T-helper 1 cell (primary cell): ENCODE measurements around the gene ACE.

Experiments used
- DNase-seq, 5 donors: peaks; one replicate each; pipeline ENCODE4 v3.0.0-alpha.2; 2012 to 2020

ACE gene

GRCh38 chr17:63492940-63493339, 16.1 kb downstream of the ACE start:
- DNase-seq = no peak

GRCh38 chr17:63493411-63493810, 16.6 kb downstream of the ACE start:
- DNase-seq = no peak

DNA sequence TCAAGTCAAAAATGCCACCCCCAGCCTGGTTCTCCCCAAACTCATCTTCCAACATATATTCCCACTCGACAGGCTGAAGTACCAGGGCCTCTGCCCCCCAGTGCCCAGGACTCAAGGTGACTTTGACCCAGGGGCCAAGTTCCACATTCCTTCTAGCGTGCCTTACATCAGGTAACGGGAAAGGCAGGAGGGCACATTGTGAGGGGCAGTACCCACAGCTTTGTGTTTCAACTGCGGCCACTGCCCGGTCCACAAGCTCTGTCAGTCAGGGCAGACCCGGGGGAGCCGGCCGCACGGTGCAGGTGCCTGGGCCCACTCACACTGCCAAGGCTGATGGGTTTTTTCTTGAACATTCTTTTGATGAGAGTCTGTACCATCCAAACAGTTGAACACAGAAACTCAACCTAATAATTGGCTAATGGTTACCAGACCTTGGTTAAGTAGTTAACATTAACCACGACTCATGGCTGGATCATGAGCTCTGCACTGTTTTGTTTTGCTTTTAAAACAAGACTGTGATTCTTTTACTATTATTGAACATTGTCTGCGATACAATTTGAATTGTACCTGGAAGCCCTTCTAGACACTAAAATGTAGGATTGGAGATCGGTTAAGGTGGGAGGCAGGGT, 17.6 kb downstream of the ACE start:
- DNase-seq = no peak

DNA sequence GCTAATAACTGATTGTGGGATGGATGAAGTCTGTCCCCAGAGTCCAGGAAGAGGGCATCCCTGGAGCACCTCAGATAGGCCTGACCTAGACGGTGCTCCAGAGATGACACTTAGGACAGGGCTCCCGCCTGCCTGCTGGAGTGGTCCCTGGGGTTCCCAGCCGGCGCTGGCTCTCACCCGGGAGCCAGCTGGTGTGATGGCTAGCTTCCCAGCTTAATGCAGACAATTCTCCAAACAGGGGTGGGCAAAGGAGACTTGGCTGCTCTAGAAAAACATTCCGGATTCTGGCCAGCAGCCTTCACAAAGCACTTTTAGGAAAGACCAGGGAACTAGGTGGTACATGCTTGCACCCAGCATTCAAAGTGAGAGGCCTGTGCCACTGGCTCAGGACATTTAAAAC, 18.6 kb downstream of the ACE start:
- no peak for DNase-seq

GRCh38 chr17:63496177-63496576, 19.3 kb downstream of the ACE start:
- DNase-seq = no peak

DNA sequence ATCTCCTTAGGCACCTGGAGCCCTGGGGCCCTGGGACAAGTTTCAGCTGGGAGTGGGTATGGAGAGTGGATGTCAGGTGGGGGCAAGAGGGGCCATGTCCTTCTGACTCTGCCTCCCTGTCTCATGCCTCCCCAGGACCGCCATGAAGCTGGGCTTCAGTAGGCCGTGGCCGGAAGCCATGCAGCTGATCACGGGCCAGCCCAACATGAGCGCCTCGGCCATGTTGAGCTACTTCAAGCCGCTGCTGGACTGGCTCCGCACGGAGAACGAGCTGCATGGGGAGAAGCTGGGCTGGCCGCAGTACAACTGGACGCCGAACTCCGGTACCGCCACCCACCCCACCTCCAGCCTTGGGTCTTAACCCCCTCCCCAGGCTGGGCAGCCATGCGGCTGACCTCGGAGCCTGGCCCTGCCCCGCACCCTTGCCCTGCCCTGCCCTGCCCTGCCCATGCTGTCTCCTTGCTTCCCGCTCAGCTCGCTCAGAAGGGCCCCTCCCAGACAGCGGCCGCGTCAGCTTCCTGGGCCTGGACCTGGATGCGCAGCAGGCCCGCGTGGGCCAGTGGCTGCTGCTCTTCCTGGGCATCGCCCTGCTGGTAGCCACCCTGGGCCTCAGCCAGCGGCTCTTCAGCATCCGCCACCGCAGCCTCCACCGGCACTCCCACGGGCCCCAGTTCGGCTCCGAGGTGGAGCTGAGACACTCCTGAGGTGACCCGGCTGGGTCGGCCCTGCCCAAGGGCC, 20.0 kb downstream of the ACE start:
- no peak for DNase-seq

- DNase-seq = no peak
Measured at GRCh38 chr17:63497708-63498483, 21.0 kb downstream of the ACE start.

DNA sequence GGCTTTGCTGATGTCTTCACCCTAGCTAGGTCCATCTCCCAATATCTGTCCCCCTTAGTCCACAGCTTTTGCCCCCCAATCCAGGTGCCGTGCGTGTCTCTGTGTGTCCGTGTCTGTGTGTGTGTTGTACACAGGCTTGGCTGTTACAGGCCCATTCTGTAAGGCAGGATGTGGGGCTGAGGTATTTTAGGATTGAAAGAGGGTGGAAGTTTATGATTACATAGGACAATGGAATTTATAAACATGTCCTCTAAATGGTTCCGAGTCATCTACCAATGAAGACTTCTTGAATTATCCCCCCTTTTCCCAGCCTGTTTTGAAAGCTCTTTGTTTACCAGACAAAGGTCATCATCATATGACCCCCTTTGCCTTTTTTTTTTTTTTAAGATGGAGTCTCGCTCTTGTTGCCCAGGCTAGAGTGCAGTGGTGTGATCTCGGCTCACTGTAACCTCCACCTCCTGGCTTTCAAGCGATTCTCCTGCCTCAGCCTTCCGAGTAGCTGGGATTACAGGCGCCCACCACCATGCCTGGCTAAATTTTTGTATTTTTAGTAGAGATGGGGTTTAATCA, 21.9 kb downstream of the ACE start:
- DNase-seq = no peak

DNA sequence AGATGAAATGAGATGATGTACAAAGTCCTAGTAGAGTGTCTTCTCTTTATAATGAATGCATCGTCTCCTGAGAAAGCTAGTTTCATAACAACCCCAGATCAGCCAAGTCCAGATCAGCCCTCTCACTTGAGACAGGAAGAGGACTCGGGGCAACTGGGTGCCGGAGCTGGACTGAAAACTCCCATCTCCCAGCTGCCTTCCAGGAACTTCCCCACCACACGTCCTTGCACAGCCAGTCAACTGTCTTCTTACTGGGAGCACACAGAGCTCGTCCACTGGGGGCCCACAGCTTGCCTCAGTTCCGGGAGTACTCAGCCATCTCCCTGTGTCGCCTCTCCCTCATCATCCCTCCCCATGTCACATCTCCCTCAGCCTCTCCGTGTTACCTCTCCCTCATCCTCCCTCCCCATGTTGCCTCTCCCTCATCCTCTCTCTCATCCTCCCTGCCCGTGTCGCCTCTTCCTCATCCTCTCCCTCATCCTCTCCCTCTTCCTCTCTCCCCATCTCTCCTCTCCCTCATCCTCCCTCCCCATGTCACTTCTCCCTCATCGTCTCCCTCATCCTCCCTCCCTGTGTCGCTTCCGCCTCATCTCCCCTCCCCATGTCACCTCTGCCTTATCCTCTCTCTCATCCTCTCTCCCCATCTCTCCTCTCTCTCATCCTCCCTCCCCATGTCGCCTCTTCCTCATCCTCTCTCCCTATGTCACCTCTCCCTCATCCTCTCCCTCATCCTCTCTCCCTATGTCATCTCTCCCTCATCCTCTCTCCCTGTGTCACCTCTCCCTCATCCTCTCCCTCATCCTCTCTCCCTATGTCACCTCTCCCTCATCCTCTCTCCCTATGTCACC, 23.9 kb downstream of the ACE start:
- no peak for DNase-seq

DNA sequence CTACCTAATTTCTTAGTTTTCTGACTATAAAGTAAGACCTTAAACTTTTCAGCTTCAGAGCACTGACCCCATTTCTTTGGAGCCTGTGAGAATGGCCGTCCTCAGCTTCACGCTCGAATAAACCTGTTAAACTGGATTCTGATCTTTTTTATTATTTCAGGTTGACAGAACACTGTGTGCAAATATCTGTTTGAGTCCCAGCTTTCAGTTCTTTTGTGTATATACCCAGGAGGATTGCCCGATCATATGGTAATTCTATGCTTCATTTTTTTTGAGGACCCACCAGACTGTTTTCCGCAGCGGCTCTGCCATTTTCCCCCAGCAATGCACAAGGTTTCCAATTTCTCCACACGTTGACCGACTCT, 26.5 kb downstream of the ACE start:
- no peak for DNase-seq

DNA sequence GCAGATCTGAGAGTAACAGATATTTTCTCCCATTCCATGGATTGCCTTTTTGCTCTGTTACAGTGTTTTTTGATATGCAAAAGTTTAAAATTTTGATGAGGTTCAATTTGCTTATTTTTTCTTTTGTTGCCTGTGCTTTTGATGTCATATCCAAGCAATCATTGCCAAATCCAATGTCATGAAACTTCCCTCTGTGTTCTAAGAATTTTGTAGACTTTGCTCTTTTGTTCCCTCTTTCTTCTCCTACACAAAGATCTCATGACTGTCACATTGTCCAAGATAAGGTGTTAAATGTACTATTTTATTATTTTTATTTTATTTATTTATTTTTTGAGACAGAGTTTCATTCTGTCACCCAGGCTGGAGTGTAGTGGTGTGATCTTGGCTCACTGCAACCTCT, 27.4 kb downstream of the ACE start:
- no peak for DNase-seq

- DNase-seq = no peak
Measured at GRCh38 chr17:63505341-63505740, 28.5 kb downstream of the ACE start.

- DNase-seq = no peak
Measured at GRCh38 chr17:63506627-63507026, 29.8 kb downstream of the ACE start.

DNA sequence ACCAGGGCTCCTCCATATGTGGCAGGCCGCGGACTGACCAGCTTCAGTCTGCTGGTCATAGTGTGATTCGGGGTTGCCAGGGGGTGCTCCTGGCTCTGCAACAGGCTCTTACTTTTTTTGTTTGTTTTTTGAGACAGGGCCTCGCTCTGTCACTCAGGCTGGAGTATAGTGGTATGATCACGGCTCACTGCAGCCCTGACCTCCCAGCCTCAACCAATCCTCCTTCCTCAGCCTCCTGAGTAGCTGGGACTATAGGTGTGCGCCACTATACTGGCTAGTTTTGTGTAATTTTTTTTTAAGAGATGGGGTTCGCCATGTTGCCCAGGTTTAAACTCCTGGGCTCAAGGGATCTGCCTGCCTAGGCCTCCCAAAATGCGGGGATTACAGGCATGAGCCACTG, 34.5 kb downstream of the ACE start:
- DNase-seq = no peak

GRCh38 chr17:63512388-63512787, 35.5 kb downstream of the ACE start:
- DNase-seq = no peak

GRCh38 chr17:63512896-63513644, 36.2 kb downstream of the ACE start:
- no peak for DNase-seq

- no peak for DNase-seq
Measured at GRCh38 chr17:63514477-63514876, 37.6 kb downstream of the ACE start.

GRCh38 chr17:63514974-63515373, 38.1 kb downstream of the ACE start:
- no peak for DNase-seq

GRCh38 chr17:63515426-63515825, 38.6 kb downstream of the ACE start:
- DNase-seq = no peak

GRCh38 chr17:63516910-63517824, 40.3 kb downstream of the ACE start:
- DNase-seq = no peak
